ENCODE measurements around the gene CDCA4. TPM values are rescaled to one million over a fixed set of nuclear protein-coding genes. Genes with fewer than 3 reads are reported as not detected.
"Not testable (repeated sequence)": the region's sequence is repeated elsewhere in the genome, so short reads cannot be mapped to it uniquely, and the experiment has no call there.

CDCA4 gene
- total RNA-seq, 1 donor from 2014 or later: 40.1 TPM

- no peaks in the 10 kb centered on the region for H3K36me3 Mint-ChIP-seq (ENCODE audit: low read depth, unreplicated experiment)
- TF ChIP-seq CTCF (IDR thresholded peaks at IDR 0.05; ENCODE audit: unreplicated experiment): no peak
- no peaks in the 10 kb centered on the region for H3K9me3 Mint-ChIP-seq (ENCODE audit: unreplicated experiment)
- H3K27me3 Mint-ChIP-seq (ENCODE audit: unreplicated experiment): peaks cover 6% of the 10 kb centered on the region
- H3K4me1 Mint-ChIP-seq (ENCODE audit: unreplicated experiment): peaks cover 10% of the 10 kb centered on the region
- H3K4me3 Mint-ChIP-seq (ENCODE audit: unreplicated experiment): no peak overlapping the region
- DNase-seq (ENCODE audit: low spot score): no peak
- no peak overlapping the region for H3K27ac Mint-ChIP-seq (ENCODE audit: unreplicated experiment)
These were observed 22.8 kb upstream of the CDCA4 start for GRCh38 chr14:105043641-105044040.

- H3K27me3 Mint-ChIP-seq (ENCODE audit: unreplicated experiment): peaks cover 6% of the 10 kb centered on the region
- no peaks in the 10 kb centered on the region for H3K9me3 Mint-ChIP-seq (ENCODE audit: unreplicated experiment)
- H3K36me3 Mint-ChIP-seq (ENCODE audit: low read depth, unreplicated experiment): no peaks in the 10 kb centered on the region
- H3K4me1 Mint-ChIP-seq (ENCODE audit: unreplicated experiment): peaks cover 13% of the 10 kb centered on the region
- no peak for DNase-seq (ENCODE audit: low spot score)
- H3K27ac Mint-ChIP-seq (ENCODE audit: unreplicated experiment): no peak overlapping the region
- TF ChIP-seq CTCF (IDR thresholded peaks at IDR 0.05; ENCODE audit: unreplicated experiment): no peak
- H3K4me3 Mint-ChIP-seq (ENCODE audit: unreplicated experiment): no peak overlapping the region
These were observed 21.9 kb upstream of the CDCA4 start for GRCh38 chr14:105042813-105043212.

GRCh38 chr14:105041841-105042765 lies 21.2 kb upstream of the CDCA4 start:
- Mint-ChIP-seq H3K36me3 (ENCODE audit: low read depth, unreplicated experiment) (no peaks in the 10 kb centered on the region), H3K27ac (ENCODE audit: unreplicated experiment) (no peak overlapping the region)
- DNase-seq (ENCODE audit: low spot score): no peak

GRCh38 chr14:105039458-105040205 lies 18.7 kb upstream of the CDCA4 start:
- no peak for TF ChIP-seq CTCF (IDR thresholded peaks at IDR 0.05; ENCODE audit: unreplicated experiment)
- Mint-ChIP-seq H3K27me3 (ENCODE audit: unreplicated experiment) (peaks cover 6% of the 10 kb centered on the region), H3K4me1 (ENCODE audit: unreplicated experiment) (peaks cover 10% of the 10 kb centered on the region), H3K36me3 (ENCODE audit: low read depth, unreplicated experiment) (no peaks in the 10 kb centered on the region), H3K4me3 (ENCODE audit: unreplicated experiment) (no peak overlapping the region), H3K9me3 (ENCODE audit: unreplicated experiment) (no peaks in the 10 kb centered on the region), H3K27ac (ENCODE audit: unreplicated experiment) (no peak overlapping the region)
- no peak for DNase-seq (ENCODE audit: low spot score)

More at GRCh38 chr14:105041841-105042765, 21.2 kb upstream of the CDCA4 start:
- H3K4me1 Mint-ChIP-seq (ENCODE audit: unreplicated experiment): peaks cover 13% of the 10 kb centered on the region
- H3K27me3 Mint-ChIP-seq (ENCODE audit: unreplicated experiment): peaks cover 6% of the 10 kb centered on the region
- H3K9me3 Mint-ChIP-seq (ENCODE audit: unreplicated experiment): no peaks in the 10 kb centered on the region
- no peak overlapping the region for H3K4me3 Mint-ChIP-seq (ENCODE audit: unreplicated experiment)
- TF ChIP-seq CTCF (IDR thresholded peaks at IDR 0.05; ENCODE audit: unreplicated experiment): no peak

GRCh38 chr14:105035616-105036015 lies 14.7 kb upstream of the CDCA4 start:
- not testable (repeated sequence) for H3K4me3 Mint-ChIP-seq (ENCODE audit: unreplicated experiment); DNase-seq (ENCODE audit: low spot score); H3K36me3 Mint-ChIP-seq (ENCODE audit: low read depth, unreplicated experiment); H3K9me3 Mint-ChIP-seq (ENCODE audit: unreplicated experiment); H3K27ac Mint-ChIP-seq (ENCODE audit: unreplicated experiment)
- H3K4me1 Mint-ChIP-seq (ENCODE audit: unreplicated experiment): peaks cover 22% of the 10 kb centered on the region
- peaks cover 13% of the 10 kb centered on the region for H3K27me3 Mint-ChIP-seq (ENCODE audit: unreplicated experiment)
